K562 treated with DMSO at 1 percent for 24 hours (cell line): ENCODE results near the gene STAG3. TPM values are rescaled to one million over a fixed set of nuclear protein-coding genes. Genes with fewer than 3 reads are reported as not detected.

Experiments
- total RNA-seq: library from RNA; unstranded; fragments of 300-600 nt; gene quantifications from 2 replicates; pipeline ENCODE4 v1.2.3, GENCODE V29; 2022; ENCODE audit warnings: low read depth; ENCODE audit not compliant: insufficient read depth

Gene STAG3, protein sequence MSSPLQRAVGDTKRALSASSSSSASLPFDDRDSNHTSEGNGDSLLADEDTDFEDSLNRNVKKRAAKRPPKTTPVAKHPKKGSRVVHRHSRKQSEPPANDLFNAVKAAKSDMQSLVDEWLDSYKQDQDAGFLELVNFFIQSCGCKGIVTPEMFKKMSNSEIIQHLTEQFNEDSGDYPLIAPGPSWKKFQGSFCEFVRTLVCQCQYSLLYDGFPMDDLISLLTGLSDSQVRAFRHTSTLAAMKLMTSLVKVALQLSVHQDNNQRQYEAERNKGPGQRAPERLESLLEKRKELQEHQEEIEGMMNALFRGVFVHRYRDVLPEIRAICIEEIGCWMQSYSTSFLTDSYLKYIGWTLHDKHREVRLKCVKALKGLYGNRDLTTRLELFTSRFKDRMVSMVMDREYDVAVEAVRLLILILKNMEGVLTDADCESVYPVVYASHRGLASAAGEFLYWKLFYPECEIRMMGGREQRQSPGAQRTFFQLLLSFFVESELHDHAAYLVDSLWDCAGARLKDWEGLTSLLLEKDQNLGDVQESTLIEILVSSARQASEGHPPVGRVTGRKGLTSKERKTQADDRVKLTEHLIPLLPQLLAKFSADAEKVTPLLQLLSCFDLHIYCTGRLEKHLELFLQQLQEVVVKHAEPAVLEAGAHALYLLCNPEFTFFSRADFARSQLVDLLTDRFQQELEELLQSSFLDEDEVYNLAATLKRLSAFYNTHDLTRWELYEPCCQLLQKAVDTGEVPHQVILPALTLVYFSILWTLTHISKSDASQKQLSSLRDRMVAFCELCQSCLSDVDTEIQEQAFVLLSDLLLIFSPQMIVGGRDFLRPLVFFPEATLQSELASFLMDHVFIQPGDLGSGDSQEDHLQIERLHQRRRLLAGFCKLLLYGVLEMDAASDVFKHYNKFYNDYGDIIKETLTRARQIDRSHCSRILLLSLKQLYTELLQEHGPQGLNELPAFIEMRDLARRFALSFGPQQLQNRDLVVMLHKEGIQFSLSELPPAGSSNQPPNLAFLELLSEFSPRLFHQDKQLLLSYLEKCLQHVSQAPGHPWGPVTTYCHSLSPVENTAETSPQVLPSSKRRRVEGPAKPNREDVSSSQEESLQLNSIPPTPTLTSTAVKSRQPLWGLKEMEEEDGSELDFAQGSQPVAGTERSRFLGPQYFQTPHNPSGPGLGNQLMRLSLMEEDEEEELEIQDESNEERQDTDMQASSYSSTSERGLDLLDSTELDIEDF
- total RNA-seq: 6.8 and 7.3 TPM in 2 replicates

DNA sequence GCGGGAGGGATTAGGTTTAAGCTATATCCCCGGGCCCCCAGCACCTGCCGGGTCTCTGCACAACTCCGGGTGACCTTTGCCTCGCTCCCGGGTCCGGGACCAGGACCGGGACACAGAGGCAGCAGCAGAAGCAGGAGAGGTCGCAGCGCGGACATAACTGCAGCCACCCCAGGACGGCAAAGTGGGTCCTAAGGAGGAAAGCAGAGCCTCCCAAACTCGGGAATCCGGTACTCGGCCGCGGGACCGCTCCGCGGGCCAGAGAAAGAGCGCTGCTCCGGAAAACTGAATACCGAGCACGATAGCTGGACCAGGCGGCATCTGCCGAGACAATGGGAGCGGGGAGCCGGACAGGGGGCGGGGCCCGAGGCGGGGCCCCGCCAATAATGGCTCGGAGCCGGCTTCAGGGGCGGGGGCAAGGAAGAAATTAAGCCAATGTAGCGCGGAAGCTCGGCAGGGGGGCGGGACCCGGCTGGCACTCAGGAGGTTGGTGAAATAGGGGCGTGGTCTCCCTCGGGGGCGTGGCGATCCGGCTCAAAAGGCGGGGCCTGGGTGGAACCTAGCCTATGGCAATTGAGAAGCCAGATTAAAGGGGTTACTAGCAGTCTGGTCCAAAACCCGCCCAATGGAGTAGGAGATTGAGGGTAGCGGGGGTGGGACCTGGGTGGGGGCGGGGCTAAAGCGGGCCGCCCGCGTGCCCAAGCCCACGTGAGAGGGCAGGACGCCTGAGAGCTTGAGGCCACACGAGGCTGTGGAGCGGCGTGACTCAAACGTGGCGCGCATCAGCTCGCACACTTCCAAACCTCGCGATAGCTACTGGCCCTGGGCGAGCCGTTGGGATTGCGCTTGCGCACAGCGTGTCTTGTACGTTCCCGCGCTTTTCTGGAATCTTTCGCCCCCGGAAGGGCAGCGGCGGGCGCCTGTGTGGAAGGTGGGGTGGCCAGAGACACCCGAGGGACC is at the start of gene STAG3, which contains the start of gene GPC2:
Gene STAG3 (plus strand): TSS at position 874 of the 957 bp plus-strand sequence. CDS start 2,639 bp downstream, outside the sequence.
Gene GPC2 (minus strand): TSS at position 337 of the 957 bp plus-strand sequence. CDS start 182 bp downstream, at position 155.

DNA sequence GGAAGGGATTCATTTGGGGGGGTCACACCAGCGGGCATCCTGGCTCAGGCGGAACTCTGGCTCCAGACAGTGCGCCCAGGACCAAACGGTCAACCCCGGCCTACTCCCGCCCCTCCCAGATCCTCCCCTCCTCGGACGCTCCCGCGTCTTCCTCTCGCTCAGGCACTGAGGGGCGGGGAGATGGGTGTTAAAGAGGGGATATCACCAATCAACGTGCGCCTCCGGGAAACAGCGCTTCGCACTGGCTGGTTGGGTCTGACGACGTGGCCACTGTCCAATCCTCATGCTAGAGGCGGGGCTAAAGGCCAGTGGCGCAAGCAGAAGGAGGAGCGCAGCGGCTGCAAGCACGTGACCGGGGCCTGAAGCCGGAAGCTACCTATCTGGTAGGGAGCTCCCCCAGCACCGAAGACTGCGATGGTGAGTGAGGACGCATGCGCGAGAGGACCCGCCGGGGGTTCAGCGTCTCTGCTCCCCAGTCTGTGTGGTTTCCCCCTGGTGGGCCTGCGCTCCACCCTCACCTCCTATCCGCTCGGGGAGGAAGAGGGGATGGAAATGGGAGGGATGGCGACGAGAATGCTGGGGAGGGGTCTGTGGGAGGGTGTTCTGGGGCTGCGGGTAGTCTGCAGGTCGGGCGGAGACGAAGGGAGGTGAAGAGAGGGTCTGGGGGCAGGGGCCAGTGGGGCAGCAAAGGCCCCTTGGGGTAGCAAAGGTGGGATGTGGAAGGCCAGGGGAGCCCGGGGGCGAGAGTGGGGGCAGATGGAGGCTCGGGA is 29.0 kb upstream of the STAG3 start, which contains the start of gene LAMTOR4:
Gene LAMTOR4 (plus strand): TSS at position 360 of the 770 bp plus-strand sequence. CDS start 55 bp downstream, at position 415.

DNA sequence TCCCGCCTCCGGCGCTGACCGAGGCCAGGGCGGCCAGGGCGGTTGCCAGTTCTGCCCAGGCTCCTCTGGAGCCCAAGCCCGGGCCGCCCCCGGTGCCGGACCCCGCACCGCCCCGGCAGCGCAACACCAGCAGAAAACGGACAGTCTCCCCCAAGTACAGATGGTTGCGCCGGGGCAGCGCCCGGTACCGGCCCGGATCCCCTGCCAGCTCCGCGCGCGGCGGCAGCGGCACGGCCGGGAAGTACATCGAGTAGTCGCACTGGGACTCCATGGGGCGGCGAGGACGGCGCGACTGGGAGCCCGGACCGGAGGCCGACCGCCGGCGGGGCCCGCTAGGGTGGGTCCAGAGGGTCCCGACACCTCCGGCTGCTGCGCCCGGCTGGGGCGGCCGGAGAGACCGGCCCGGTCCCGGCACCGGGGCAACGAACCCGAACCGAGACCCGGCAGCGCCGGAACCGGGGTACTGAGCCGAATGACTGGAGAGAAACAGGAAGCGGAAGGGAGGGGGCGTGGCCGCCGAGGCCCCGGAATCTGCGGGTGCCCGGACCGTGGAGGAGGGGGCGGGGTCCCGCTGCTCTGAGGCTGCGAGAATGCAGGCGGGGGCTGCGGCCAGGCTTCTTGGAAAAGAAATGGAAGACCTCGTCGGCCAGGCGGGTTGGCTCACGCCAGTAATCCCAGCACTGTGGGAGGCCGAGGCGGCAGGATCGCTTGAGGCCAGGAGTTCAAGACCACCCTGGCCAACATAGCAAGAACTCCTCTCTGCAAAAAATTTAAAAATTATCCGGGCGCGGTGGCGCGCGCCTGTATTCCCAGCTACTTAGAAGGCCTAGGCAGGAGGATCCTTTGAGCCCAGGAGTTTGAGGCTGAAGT is 19.3 kb upstream of the STAG3 start, which contains the start of gene TRAPPC14:
Gene TRAPPC14 (minus strand): TSS at position 495 of the 870 bp plus-strand sequence. CDS start 224 bp downstream, at position 271.

DNA sequence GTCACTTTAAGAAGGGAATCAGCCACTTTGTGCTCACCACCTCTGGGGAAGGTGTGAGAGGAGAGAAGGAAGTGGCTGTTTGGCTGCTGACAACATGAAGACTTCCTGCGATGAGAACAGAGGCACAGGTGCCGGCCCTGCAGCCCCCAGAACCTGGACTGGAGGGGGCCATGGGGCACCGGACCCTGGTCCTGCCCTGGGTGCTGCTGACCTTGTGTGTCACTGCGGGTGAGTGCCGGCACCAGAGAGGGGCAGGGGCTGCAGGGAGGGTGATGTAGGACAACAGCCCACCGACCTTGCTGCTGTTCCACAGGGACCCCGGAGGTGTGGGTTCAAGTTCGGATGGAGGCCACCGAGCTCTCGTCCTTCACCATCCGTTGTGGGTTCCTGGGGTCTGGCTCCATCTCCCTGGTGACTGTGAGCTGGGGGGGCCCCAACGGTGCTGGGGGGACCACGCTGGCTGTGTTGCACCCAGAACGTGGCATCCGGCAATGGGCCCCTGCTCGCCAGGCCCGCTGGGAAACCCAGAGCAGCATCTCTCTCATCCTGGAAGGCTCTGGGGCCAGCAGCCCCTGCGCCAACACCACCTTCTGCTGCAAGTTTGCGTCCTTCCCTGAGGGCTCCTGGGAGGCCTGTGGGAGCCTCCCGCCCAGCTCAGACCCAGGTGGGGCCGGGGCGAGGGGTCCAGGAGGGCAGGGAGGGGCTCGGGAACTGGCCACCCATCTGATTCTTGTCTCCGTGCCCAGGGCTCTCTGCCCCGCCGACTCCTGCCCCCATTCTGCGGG is 42.3 kb downstream of the STAG3 start, which contains the start of gene PVRIG:
Gene PVRIG (plus strand): TSS at position 149 of the 785 bp plus-strand sequence. CDS start 22 bp downstream, at position 171.

Other genes starting within 250 kb of the STAG3 start
- 1.0 TPM in 1 of 2 replicates, not detected in the other for gene GJC3, start 248.3 kb upstream of the STAG3 start, total RNA-seq
- not detected in 2 replicates for gene AZGP1, start 201.9 kb upstream of the STAG3 start, total RNA-seq
- 15.3 and 16.6 TPM in 2 replicates for gene ZKSCAN1, start 162.3 kb upstream of the STAG3 start, total RNA-seq
- 13.1 and 17.1 TPM in 2 replicates for gene ZSCAN21, start 128.1 kb upstream of the STAG3 start, total RNA-seq
- gene ZNF3, start 96.2 kb upstream of the STAG3 start, total RNA-seq: 25.3 and 28.5 TPM in 2 replicates
- gene COPS6, start 88.9 kb upstream of the STAG3 start, total RNA-seq: 181 and 186 TPM in 2 replicates
- gene MCM7, start 76.5 kb upstream of the STAG3 start, total RNA-seq: 443 and 494 TPM in 2 replicates
- 20.7 and 22.2 TPM in 2 replicates for gene AP4M1, start 76.3 kb upstream of the STAG3 start, total RNA-seq
- gene TAF6, start 58.6 kb upstream of the STAG3 start, total RNA-seq: 108 and 127 TPM in 2 replicates
- 8.4 and 10.7 TPM in 2 replicates for gene CNPY4, start 58.3 kb upstream of the STAG3 start, total RNA-seq
- gene MBLAC1, start 51.0 kb upstream of the STAG3 start, total RNA-seq: 5.3 and 5.6 TPM in 2 replicates
- gene LAMTOR4, start 29.0 kb upstream of the STAG3 start, total RNA-seq: 355 and 415 TPM in 2 replicates
- 47.1 and 49.6 TPM in 2 replicates for gene TRAPPC14, start 19.2 kb upstream of the STAG3 start, total RNA-seq
- 3.5 and 4.9 TPM in 2 replicates for gene GAL3ST4, start 9.3 kb upstream of the STAG3 start, total RNA-seq
- gene GPC2, start 537 bp upstream of the STAG3 start, total RNA-seq: 3.2 and 4.3 TPM in 2 replicates
- gene PVRIG, start 42.0 kb downstream of the STAG3 start, total RNA-seq: not detected in 2 replicates
- gene SPDYE3, start 129.8 kb downstream of the STAG3 start, total RNA-seq: 4.1 and 4.3 TPM in 2 replicates
- gene PILRB, start 180.2 kb downstream of the STAG3 start, total RNA-seq: 29.5 and 32.4 TPM in 2 replicates
- 2.1 TPM in 2 replicates for gene PILRA, start 195.6 kb downstream of the STAG3 start, total RNA-seq